Stimulated activated CD4-positive, alpha-beta T cell treated with anti-CD3 and anti-CD28 coated beads, Interleukin-12 subunit alpha, Interleukin-12 subunit beta, amount 100 ng/mL, for 24 hours (primary cell): Measurements from ENCODE around the gene CETN2.
"Not testable (repeated sequence)": the region's sequence is repeated elsewhere in the genome, so short reads cannot be mapped to it uniquely, and the experiment has no call there.

Experiments used
- DNase-seq, 2 experiments: peaks; one replicate each; pipeline ENCODE4 v3.0.0-alpha.2; 2020; ENCODE audit warnings: low read depth in 2 of 2

Gene CETN2

DNA sequence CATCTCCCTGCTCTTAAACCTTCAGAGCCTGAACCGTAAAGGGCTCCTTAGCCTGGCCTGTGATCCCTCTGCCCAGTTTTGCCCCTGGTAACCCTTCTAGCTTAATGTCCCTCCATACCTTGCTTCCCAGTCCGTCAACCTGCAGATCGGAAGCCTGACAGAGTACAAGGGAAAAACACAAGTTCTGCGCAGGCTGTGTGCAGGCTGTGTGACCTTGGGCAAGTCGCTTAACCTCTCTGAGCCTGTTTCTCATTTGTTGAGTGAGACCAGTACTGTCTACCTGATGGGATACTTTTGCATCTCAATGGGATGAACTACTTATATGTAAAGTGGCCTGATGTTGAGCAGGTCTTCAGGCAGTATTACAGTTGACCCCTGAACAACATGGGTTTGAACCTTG, 2.0 kb upstream of the CETN2 start:
- DNase-seq: no peak

DNA sequence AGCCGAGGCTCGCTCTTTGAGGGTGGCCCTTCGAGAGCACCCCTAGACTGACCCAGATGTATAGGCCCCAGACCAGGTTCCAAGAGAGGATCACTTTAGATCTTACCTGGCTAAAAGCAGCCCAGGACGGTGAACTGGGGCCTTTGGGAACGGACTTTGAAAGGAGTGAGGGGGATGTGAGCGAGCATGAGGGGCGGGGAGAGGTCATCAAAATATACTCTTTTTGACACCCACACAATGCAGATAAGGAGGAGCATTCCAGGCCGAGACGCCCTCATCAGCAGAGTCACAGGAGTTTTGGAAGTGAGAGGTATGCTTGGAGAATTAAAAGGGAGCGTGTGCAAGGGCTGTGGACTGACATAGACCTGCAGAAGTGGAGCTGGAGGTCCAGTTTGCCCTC, 834 bp upstream of the CETN2 start:
- DNase-seq: no peak

DNA sequence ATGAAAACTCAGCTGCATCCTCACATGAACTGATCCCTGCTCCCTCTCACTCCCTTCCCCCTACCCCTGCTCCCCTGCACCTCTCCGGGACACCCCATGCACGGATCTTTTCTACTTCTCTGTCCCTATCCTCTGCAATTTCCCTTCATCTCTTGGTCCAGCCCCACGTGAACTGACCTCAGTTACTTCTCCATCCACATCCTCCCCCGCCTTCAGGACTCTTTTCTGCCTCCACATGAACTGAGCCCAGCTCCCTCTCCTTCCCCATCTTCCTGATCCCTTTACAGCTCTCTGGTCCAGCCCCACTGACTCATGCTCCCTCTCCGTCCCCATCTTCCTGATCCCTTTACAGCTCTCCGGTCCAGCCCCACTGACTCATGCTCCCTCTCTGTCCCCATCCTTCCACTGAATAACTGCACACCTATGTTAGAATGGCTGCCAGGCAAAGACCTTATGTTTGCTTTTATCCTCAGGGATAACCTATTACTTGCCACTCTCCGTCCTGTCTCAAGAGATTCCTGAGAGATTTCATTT, 5.6 kb downstream of the CETN2 start:
- no peak for DNase-seq

DNA sequence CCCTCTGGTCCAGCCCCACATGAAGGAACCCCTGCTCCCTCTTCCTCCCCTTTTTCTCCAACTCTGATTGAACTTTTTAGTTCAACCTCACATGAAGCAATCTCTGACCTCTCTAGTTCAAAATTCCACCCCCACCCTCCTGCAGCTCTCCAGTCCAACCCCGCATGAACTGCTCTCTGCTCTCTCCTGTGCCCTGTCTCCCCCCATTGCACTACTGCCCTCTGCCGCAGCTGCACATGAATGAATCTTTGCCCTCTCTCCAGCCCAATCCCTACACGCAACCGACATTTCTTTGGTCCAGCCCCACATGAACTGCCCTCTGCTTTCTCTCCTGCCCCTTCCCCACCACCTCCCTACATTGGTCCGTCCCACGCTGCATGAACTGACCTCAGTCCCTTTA, 6.9 kb downstream of the CETN2 start:
- DNase-seq: no peak

DNA sequence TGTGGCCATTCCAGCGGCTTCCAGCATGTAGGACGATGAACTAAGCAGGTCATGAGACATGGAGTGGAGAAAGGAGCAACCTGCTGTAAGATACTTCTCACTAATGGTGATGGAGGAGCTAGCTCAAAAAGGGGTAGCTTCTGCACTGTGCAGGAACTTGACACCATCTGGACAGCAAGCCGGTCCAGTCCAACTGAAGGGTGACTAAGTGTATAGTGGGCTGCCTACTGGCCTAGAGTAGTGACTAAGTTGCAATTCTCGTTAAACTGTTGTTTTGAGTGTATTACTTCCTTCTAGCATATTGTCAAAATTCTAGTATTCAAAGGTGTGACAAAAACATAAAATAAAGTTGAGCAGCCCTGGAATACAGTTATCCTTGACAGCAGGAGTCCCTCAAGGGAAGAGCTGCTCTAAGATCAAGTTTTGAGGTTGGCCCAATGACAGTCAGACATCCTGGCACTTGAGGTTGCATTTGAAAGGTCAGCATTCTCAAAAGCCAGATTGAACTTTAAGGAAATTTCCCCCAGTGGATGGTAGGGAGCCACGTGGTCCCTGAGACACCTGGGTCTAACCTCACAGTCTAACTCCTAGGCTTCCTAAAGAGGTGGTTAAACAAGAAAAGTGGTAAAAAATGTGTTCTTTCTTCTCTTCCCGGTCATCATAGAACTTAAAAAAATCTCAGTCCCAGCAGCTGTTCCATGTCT, 8.0 kb downstream of the CETN2 start:
- DNase-seq: no peak

DNA sequence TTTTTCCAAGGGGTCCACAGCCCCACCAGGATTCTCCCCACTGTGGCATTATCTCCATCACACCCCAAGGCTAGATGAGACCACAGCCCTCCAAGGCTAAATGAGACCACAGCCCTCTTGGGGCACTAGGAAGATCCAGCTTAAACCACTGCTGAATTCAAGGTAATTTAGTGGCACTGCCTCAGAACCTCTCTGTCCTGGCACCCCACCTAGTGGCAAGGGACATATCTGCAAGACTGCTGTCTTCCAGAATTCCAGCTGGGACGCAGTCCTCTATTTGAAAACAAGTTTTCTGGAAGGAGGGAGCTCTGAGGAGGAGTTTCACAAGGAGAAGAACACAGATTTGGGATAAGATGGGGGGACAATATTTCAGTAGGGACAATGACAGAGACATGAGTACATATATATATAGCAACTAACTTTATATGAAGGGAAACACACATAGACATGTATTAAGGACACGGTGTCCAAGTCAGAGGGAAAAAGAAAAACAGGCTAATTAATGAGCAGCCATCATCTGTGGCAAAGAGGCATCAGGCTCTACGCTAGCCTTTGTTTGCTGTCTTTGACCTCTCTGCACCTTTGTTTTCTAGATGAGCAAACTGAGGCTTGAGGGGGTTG, 9.3 kb downstream of the CETN2 start:
- DNase-seq: no peak

DNA sequence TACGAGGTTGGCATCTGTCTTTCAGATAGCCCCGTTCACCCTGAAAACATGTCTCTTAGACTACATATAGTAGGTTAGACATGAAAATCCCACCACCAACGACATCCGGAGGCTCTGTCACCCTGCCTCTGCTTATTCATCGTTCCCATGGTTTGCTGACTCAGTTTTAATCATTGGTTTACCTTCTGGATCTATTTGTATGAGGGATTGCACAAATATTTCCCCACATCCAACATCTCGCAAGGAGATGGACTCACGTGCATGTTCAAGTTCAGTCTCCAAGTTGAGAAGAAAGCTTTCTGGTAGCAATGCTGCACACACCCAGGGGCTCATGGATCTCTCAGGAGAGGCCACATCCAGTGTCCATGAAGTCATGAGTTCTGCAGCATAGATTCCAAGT, 10.8 kb downstream of the CETN2 start:
- DNase-seq: no peak

DNA sequence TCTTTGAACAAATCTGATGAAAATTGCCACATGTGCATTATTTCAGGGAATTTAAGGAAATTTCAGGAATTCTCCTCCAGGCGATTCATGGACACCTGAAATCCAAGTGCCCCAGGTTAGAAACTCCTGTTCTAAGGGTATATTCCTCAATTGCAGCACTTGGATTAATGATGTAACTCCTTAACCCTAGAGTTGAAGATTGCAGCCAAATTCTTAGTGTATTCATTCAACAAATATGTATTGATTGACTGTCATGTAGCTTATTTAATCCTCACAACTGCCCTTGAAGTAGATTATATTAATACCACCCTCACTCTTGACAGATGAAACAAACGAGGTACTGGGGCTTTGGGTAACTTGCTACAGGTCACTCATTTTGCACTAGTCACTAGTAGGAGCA, 11.3 kb downstream of the CETN2 start:
- no peak for DNase-seq

DNA sequence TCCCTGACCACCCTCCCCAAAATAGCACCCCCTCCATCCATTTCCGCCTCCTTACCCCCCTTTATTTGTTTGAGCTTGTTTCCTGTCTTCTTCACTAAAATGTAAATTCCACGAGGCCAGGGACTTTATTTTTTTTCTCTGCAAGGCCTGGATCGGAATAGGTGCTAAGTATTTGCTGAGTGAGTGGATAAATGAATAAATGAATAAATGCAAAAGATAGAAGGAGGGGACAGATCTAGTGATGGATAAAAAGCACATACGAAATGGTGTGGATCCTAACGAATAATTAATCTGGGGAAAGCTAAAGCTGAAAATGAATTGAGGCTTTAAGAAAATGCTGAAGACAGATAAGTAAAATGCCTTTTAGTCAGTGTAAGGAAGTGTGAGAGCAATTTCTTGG, 12.2 kb downstream of the CETN2 start:
- no peak for DNase-seq

DNA sequence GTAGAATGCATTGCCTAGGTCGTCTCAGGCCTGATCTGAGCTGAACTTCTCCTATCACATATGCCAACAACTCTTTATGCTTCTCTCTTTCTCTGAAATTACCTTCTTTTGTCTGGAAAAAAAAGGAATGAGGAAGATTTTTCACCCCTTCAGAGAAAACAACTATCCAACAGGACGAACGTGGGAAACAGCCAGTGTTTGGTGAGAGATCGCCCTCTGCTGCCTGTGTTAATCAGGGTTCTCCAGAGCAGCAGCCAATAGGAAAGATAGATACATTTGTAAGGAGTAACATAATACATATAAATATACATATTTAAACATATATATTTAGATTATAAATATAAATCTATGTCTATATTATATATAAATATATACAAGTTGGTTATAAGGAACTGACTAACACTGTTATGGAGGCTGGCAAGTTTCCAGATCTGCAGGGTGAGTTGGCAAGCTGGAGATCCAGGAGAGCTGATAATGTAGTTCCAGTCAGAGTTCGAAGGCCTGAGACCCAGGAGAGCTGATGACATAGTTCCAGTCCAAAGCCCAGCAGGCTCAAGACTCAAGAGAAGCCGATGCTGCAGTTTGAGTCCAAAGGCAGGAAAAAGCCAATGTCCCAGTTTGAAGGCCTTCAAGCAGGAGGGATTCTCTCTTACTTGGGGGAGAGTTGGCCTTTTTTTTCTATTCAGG, 13.3 kb downstream of the CETN2 start:
- no peak for DNase-seq

DNA sequence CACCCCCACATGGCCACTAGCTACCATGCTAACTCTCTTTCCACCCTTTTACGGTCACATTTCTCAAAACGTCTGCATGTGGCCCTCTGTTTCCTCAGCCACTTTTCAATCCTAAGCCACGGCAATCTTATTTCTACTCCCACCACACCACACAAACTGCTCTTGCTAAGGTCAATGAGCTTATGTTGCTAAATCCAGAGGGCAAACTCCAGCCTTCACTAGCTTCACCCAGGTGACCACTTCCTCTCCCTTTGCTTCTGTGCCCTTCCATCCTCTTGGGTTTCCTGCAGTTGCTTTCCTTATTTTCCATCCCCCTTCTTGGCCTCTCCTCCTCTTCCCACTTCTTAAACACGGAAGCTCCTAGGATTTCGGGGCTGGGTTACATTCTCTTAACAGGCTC, 16.5 kb downstream of the CETN2 start:
- no peak for DNase-seq

DNA sequence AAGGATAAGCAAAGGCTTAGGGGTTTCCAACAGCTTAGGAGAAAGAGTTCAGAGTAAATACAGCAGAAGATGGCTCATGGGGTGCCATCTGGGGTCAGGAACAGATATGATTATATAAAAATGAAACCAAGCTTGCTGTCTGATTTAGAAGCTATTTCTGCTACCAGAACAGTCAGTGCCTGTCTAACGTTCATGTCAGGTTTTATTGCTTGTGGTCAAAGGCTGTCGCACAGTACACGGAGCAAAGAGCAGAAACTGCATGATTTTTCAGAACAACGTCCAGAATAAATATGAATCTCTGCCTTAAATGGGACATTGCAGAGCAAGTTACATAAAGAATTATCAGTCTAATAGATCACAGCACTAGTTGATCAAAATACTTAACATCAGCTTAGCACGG, 17.4 kb downstream of the CETN2 start:
- DNase-seq: no peak

DNA sequence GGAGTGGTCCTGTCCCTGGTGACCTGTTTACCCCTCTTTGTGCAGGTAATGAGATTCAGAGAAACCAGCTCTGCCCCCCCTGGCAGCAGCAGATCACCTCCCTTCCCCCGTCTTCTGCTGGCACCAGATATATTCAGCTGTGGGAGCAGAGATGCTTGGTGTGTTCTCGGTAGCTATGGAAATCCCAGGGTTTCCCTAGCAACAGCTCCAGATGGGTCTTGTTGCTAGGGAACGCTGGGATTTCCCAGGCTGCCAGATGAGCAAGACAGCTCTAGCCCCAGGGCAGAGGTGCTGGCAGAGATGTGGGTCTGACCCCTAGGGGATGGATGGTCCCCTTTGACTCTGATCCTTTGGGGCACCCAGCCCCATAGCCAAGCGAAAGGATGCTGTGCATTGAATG, 20.2 kb downstream of the CETN2 start:
- DNase-seq: no peak

DNA sequence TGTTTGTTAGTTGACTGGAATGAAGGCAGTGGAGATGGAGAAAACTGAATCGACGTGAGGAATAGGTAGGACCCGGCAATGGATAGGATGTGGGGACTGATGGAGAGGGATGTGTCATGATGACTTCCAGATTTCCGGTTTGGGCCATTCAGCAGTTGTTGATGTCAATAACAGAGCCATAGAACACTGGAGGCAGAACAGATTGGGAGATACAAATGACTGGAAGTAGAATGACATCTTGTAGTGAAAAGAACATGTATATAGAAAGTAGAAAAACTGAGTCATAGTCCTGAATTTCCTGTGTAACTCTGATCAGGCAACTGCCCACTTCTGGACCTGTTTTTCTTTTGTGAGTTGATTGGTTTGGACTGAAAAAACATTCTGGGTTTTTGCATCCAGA, 24.5 kb downstream of the CETN2 start:
- DNase-seq: no peak

DNA sequence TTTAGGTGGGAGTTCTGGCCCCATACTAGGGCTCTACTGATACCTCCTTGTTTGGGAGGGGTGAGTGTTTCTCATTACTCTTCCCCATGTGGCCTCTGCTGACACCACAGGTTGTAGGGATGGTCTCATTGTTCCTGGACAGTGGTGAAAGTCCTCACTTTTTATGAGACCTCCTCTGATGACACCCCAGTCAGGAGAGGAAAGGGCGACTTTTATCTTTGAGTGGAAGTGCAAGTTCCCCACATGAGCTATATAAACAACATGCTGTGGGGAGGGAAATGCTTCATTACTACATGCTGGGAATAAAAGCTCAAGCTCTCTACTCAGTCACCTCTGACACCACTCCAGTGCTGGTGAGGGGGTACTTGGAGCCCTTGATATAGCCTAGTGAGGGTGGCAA, 31.6 kb downstream of the CETN2 start:
- no peak for DNase-seq

DNA sequence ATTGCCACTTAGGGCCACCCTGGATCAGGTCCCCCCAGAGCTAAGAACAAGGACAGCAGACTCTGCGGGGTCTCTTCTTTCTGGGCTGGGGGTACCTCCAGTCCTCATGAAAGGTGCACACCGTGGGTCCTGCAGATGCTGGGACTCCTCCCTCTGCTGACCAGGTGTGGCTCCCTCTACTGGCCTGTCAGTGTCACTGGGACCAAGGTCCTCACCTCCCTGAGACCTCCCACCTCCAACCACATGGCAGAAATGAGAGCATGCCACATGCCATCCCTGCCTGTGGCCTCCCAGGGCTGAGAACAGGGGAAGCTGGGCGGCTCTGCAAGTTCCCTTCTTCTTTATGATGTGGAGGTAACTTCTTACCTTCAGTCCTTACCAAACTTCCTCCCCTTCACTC, 43.5 kb downstream of the CETN2 start:
- DNase-seq: not testable (repeated sequence)
